H1 (cell line): Measurements from ENCODE around the gene STIM2. TPM values are rescaled to one million over a fixed set of nuclear protein-coding genes. Genes with fewer than 3 reads are reported as not detected.

Experiments
- CHD1 ChIP-seq: IDR thresholded peaks from 2 replicates; pipeline ENCODE4 v1.6.1; 2012; ENCODE audit warnings: low read depth, low read length, improper control_type of control experiment
- EP300 ChIP-seq, 2 experiments: IDR thresholded peaks; 1 replicate in 1 of 2; 2 replicates in 1 of 2; pipeline ENCODE4 v1.6.1; 2011 to 2012; ENCODE audit warnings: low read depth in 2 of 2, low read length in 2 of 2, mild to moderate bottlenecking in 2 of 2, borderline replicate concordance in 1 of 2, inconsistent platforms in 1 of 2, moderate library complexity in 1 of 2
- POU5F1 ChIP-seq: IDR thresholded peaks from 2 replicates; pipeline ENCODE4 v1.6.1; 2011; ENCODE audit warnings: low read depth, mild to moderate bottlenecking, low read length, moderate library complexity
- SP2 ChIP-seq: IDR thresholded peaks from 2 replicates; pipeline ENCODE4 v1.6.1; 2012; ENCODE audit warnings: mild to moderate bottlenecking, low read length, inconsistent platforms
- polyA plus RNA-seq, 7 experiments: library from polyadenylated mRNA; depleted of rRNA in 3 of 7; stranded (reverse) in 5 of 7; unstranded in 2 of 7; fragments of >200 nt in 5 of 7; fragments of 200-250 nt in 2 of 7; gene quantifications; 1 replicate in 5 of 7; 2 replicates in 1 of 7; 4 replicates in 1 of 7; pipeline versions ENCODE4 v1.2.1 to v1.2.3, GENCODE V29; 2011 to 2013; ENCODE audit warnings: missing spikeins in 2 of 7, mixed read lengths in 2 of 7
- total RNA-seq: library from RNA; stranded (reverse); fragmentation: NEBNext Ultra II Directional; extraction: Animal tissue kit (Norgen Biotek cat#: 25700); gene quantifications from 2 replicates; pipeline ENCODE4 v1.2.1, GENCODE V29; 2021
- TF ChIP-seq, protein P1 (sequence below): fragments of 300-600 bp; sonication (generic); IDR thresholded peaks from 2 replicates; pipeline ENCODE4 v1.7.1; 2012; ENCODE audit warnings: low read length, moderate library complexity, mild to moderate bottlenecking, inconsistent platforms; ENCODE audit not compliant: insufficient replicate concordance

Gene STIM2
- total and polyA plus RNA-seq, 2 of the 8 experiments (the other 6 are each of a cell fraction or from before 2014, with no cell fraction given): 22.9 to 23.0 TPM

DNA sequence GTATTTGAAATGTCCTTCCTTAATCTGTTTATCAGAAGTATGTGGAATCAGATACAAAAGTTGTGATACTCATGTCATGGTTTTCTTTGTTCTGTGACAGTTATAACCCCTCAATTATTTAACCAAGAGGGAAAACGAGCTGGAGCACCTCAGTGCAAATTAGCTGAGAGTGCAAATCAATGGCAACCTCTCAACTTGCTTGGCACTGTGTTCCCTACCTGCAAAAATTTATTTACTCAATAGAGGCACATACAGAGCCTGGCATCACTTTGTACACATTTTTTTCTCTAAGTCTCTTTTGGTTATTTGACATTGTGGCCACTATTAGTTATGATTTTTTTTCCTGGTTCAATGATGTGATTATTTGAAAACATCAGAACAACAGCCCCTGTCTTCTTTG lies 186.2 kb downstream of the STIM2 start (continued):
- TF ChIP-seq, protein P1, sequence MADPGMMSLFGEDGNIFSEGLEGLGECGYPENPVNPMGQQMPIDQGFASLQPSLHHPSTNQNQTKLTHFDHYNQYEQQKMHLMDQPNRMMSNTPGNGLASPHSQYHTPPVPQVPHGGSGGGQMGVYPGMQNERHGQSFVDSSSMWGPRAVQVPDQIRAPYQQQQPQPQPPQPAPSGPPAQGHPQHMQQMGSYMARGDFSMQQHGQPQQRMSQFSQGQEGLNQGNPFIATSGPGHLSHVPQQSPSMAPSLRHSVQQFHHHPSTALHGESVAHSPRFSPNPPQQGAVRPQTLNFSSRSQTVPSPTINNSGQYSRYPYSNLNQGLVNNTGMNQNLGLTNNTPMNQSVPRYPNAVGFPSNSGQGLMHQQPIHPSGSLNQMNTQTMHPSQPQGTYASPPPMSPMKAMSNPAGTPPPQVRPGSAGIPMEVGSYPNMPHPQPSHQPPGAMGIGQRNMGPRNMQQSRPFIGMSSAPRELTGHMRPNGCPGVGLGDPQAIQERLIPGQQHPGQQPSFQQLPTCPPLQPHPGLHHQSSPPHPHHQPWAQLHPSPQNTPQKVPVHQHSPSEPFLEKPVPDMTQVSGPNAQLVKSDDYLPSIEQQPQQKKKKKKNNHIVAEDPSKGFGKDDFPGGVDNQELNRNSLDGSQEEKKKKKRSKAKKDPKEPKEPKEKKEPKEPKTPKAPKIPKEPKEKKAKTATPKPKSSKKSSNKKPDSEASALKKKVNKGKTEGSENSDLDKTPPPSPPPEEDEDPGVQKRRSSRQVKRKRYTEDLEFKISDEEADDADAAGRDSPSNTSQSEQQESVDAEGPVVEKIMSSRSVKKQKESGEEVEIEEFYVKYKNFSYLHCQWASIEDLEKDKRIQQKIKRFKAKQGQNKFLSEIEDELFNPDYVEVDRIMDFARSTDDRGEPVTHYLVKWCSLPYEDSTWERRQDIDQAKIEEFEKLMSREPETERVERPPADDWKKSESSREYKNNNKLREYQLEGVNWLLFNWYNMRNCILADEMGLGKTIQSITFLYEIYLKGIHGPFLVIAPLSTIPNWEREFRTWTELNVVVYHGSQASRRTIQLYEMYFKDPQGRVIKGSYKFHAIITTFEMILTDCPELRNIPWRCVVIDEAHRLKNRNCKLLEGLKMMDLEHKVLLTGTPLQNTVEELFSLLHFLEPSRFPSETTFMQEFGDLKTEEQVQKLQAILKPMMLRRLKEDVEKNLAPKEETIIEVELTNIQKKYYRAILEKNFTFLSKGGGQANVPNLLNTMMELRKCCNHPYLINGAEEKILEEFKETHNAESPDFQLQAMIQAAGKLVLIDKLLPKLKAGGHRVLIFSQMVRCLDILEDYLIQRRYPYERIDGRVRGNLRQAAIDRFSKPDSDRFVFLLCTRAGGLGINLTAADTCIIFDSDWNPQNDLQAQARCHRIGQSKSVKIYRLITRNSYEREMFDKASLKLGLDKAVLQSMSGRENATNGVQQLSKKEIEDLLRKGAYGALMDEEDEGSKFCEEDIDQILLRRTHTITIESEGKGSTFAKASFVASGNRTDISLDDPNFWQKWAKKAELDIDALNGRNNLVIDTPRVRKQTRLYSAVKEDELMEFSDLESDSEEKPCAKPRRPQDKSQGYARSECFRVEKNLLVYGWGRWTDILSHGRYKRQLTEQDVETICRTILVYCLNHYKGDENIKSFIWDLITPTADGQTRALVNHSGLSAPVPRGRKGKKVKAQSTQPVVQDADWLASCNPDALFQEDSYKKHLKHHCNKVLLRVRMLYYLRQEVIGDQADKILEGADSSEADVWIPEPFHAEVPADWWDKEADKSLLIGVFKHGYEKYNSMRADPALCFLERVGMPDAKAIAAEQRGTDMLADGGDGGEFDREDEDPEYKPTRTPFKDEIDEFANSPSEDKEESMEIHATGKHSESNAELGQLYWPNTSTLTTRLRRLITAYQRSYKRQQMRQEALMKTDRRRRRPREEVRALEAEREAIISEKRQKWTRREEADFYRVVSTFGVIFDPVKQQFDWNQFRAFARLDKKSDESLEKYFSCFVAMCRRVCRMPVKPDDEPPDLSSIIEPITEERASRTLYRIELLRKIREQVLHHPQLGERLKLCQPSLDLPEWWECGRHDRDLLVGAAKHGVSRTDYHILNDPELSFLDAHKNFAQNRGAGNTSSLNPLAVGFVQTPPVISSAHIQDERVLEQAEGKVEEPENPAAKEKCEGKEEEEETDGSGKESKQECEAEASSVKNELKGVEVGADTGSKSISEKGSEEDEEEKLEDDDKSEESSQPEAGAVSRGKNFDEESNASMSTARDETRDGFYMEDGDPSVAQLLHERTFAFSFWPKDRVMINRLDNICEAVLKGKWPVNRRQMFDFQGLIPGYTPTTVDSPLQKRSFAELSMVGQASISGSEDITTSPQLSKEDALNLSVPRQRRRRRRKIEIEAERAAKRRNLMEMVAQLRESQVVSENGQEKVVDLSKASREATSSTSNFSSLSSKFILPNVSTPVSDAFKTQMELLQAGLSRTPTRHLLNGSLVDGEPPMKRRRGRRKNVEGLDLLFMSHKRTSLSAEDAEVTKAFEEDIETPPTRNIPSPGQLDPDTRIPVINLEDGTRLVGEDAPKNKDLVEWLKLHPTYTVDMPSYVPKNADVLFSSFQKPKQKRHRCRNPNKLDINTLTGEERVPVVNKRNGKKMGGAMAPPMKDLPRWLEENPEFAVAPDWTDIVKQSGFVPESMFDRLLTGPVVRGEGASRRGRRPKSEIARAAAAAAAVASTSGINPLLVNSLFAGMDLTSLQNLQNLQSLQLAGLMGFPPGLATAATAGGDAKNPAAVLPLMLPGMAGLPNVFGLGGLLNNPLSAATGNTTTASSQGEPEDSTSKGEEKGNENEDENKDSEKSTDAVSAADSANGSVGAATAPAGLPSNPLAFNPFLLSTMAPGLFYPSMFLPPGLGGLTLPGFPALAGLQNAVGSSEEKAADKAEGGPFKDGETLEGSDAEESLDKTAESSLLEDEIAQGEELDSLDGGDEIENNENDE: no peak
- TF ChIP-seq EP300 (IDR thresholded peaks at IDR 0.05; ENCODE audit: borderline replicate concordance in 1 of 2, low read depth in 2 of 2, low read length in 2 of 2) (no peak), POU5F1 (no peak), SP2 (no peak), CHD1 (no peak)
- TF ChIP-seq, all 59 proteins: peak for 0
